ENCODE measurements around the gene TTC9B. TPM values are rescaled to one million over a fixed set of nuclear protein-coding genes. Genes with fewer than 3 reads are reported as not detected.
A peak's percentile ranks its signal among the peaks of the same experiment; 100 is the strongest.

TTC9B gene
- total RNA-seq (not detected), polyA plus RNA-seq (ENCODE audit: insufficient read depth, low read depth, low replicate concordance) (not detected)
- long read RNA-seq, donor 1, result 0 reads
- long read RNA-seq, donor 2, partial matches to known transcripts, result 0 of 1 reads
- long read RNA-seq, donor 2, other reads (novel, unspliced or antisense), result 0 of 1 reads
- long read RNA-seq, donor 3, result 0 reads
- long read RNA-seq, donor 4, result 0 reads
- long read RNA-seq, donor 5, result 0 reads
- long read RNA-seq, donor 6, result 0 reads
- long read RNA-seq, donor 7, result 0 reads
- long read RNA-seq, donor 8, result 0 reads
- long read RNA-seq, donor 9, result 0 reads
- long read RNA-seq, donor 10, result 0 reads

DNA sequence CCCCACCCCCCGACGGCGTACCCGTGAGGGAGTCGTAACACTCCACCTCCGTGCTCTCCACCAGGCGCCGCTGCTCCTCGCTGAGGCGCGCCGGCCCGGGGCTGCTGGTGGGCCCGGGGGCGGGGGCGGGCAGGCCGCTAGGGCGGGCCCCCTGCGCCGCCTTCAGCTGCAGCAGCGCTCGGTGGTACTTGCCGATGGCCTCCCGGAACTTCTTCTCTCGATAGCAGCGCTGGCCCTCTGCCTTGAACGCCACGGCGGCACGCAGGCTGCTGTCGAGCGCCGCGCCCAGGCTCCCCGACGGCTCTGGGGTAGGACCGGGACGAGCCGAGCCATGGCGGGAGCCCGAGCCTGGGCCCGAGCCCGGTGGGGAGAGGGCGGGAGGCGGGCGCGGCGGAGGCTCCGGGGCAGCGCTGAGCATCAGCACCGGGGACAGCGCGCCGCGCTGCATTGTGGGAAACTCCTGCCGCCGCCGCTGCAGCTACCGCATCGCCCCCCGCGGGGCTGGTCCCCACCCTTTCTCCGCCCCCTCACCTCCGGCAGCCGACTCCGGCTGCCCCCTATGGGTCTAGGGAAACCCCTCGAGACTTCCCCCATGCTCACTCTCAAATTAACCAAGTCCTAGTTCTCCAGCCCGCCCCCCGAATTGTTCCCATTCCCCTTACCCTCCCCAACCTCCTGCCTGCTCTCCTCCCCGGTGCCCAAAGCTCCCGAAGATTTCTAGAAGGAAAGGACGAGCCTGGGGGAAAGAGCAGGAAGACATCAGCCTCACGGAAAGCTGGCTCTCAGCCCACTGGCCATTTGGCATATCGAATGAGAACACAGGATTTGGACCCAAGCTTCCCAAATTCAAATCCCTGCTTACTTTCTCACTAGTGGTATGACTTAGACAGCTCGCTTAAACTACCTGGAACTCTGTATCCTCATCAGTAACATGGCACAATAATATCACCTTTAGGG is at the start of gene TTC9B:
Gene TTC9B (minus strand): TSS at position 451 of the 957 bp plus-strand sequence. CDS start 3 bp downstream, at position 448.
- no peak within 1 kb of the TSS for H3K9ac ChIP-seq (ENCODE audit: low read length in 3 of 3)
- H3K4me1 ChIP-seq (ENCODE audit: control insufficient read depth in 2 of 3, insufficient read depth in 2 of 3, low read depth in 1 of 3, low read length in 3 of 3), result no peaks in the 10 kb centered on the region
- intact Hi-C loops (cut with DNase I), result no loop called here
- H3K27me3 ChIP-seq (ENCODE audit: control insufficient read depth, insufficient read depth, low read length), result peaks cover 15% of the 10 kb centered on the region
- H3K9me3 ChIP-seq (ENCODE audit: control insufficient read depth in 2 of 3, insufficient read depth in 1 of 3, low read length in 3 of 3), result no peaks in the 10 kb centered on the region
- no peak within 1 kb of the TSS for H3K4me3 ChIP-seq (ENCODE audit: low read length in 3 of 3)
- DNase-seq (peak in 4 of 5 donors; percentile 45 to 66 (median 52)), FAIRE-seq (no peak)
- H3K36me3 ChIP-seq (ENCODE audit: control insufficient read depth in 2 of 3, insufficient read depth in 3 of 3, low read length in 3 of 3), result no peaks in the 10 kb centered on the region
- no peak within 1 kb of the TSS for H3K27ac ChIP-seq (ENCODE audit: low read depth in 2 of 2, low read length in 2 of 2)
- TF ChIP-seq, protein P1, sequence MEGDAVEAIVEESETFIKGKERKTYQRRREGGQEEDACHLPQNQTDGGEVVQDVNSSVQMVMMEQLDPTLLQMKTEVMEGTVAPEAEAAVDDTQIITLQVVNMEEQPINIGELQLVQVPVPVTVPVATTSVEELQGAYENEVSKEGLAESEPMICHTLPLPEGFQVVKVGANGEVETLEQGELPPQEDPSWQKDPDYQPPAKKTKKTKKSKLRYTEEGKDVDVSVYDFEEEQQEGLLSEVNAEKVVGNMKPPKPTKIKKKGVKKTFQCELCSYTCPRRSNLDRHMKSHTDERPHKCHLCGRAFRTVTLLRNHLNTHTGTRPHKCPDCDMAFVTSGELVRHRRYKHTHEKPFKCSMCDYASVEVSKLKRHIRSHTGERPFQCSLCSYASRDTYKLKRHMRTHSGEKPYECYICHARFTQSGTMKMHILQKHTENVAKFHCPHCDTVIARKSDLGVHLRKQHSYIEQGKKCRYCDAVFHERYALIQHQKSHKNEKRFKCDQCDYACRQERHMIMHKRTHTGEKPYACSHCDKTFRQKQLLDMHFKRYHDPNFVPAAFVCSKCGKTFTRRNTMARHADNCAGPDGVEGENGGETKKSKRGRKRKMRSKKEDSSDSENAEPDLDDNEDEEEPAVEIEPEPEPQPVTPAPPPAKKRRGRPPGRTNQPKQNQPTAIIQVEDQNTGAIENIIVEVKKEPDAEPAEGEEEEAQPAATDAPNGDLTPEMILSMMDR (IDR thresholded peaks at IDR 0.05; ENCODE audit: borderline replicate concordance, extremely low read depth, insufficient read depth), result no peak

DNA sequence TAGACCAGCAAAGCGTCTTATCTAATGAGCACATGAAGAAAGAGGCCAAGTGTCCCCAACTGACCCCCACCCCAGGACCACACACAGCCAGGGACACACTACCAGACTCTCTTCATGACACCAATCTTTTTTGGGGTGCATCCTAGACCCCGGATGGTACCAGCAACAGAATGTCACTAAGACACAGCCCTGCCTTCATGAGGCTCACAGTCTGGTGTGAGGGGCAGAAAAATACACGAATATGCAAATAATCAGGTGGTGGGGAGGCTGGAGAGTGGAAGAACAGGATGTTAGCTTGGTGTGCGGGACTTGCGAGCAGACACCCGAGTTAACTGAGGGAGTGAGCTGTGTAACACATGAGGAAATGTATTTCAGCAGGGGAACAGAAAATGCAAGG is 49.4 kb upstream of the TTC9B start:
- H3K27ac ChIP-seq (ENCODE audit: low read depth in 2 of 2, low read length in 2 of 2), result no peak overlapping the region
- no peak for FAIRE-seq
- H3K4me1 ChIP-seq (ENCODE audit: control insufficient read depth in 2 of 3, insufficient read depth in 2 of 3, low read depth in 1 of 3, low read length in 3 of 3), result peaks cover 0 to 26% (median 20%) of the 10 kb centered on the region in 3 donors

DNA sequence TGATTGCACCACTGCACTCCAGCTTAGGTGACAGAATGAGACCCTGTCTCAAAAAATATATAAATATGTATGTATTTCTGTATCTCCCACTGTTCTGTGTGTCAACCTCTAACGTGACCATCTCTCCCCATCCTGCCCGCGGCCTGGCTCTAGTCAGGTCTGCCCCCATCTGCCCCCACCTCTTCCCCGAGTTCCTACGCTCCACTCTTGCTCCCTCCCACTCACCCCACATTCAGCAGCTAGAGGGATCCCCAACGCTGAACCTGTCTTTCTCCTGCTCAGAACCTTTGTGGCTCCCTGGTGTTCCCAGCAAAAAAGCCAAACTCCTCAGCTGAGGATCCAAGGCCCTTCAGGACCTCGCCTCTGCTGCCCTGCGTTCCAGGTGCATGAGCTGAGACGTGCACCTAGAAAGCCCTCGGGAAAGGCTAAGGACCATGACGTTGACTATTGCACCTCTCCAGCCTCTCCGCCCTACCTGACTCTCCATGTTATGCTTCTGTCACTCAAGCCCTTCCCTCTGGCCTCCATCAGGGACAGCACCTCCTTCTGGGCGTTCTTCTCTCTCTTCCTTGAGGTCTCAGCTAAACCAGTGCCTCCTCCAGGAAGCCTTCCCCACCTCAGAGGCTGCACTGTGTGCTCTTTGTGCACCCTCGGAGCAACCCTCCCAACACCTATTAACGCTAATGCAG is 48.9 kb upstream of the TTC9B start:
- H3K27me3 ChIP-seq (ENCODE audit: control insufficient read depth, insufficient read depth, low read length), result no peaks in the 10 kb centered on the region
- H3K36me3 ChIP-seq (ENCODE audit: control insufficient read depth in 2 of 3, insufficient read depth in 3 of 3, low read length in 3 of 3), result peaks cover 0 to 18% (median 8%) of the 10 kb centered on the region in 3 donors
- TF ChIP-seq, protein P1 (IDR thresholded peaks at IDR 0.05; ENCODE audit: borderline replicate concordance, extremely low read depth, insufficient read depth), result no peak
- DNase-seq (peak in 1 of 5 donors; percentile 28), FAIRE-seq (no peak)
- intact Hi-C loops (cut with DNase I), result no loop called here
- H3K9ac ChIP-seq (ENCODE audit: low read length in 3 of 3), result no peak overlapping the region
- no peaks in the 10 kb centered on the region for H3K9me3 ChIP-seq (ENCODE audit: control insufficient read depth in 2 of 3, insufficient read depth in 1 of 3, low read length in 3 of 3)
- no peak overlapping the region for H3K27ac ChIP-seq (ENCODE audit: low read depth in 2 of 2, low read length in 2 of 2)
- H3K4me1 ChIP-seq (ENCODE audit: control insufficient read depth in 2 of 3, insufficient read depth in 2 of 3, low read depth in 1 of 3, low read length in 3 of 3), result peaks cover 0 to 26% (median 20%) of the 10 kb centered on the region in 3 donors
- no peak overlapping the region for H3K4me3 ChIP-seq (ENCODE audit: low read length in 3 of 3)

More for the DNA sequence above, 49.4 kb upstream of the TTC9B start:
- H3K9ac ChIP-seq (ENCODE audit: low read length in 3 of 3), result no peak overlapping the region
- no peaks in the 10 kb centered on the region for H3K9me3 ChIP-seq (ENCODE audit: control insufficient read depth in 2 of 3, insufficient read depth in 1 of 3, low read length in 3 of 3)
- no peaks in the 10 kb centered on the region for H3K27me3 ChIP-seq (ENCODE audit: control insufficient read depth, insufficient read depth, low read length)
- TF ChIP-seq, protein P1 (IDR thresholded peaks at IDR 0.05; ENCODE audit: borderline replicate concordance, extremely low read depth, insufficient read depth), result no peak
- H3K4me3 ChIP-seq (ENCODE audit: low read length in 3 of 3), result peak overlapping the region in 1 of 3 donors; percentile 12
- intact Hi-C loops (cut with DNase I), result no loop called here
- H3K36me3 ChIP-seq (ENCODE audit: control insufficient read depth in 2 of 3, insufficient read depth in 3 of 3, low read length in 3 of 3), result peaks cover 0 to 18% (median 7%) of the 10 kb centered on the region in 3 donors
- DNase-seq, result peak in 1 of 5 donors; percentile 19
